SK-N-SH treated with all-trans-retinoic acid at 6 μM for 48 hours (cell line): Measurements from ENCODE around the gene THSD4.

Source experiments
- ATAC-seq: fragments of 200-7000 bp; cut with Tn5 transposase; 3 replicates; pipeline ENCODE4 v1.9.1; 2020; ENCODE audit warnings: mild to moderate bottlenecking, moderate library complexity
- ARNTL ChIP-seq: fragments of 450-650 bp; formaldehyde crosslinking; IDR thresholded peaks from 2 replicates; pipeline ENCODE4 v1.5.0; 2020; ENCODE audit warnings: low read depth, mild to moderate bottlenecking, moderate library complexity, borderline replicate concordance
- BACH2 ChIP-seq: fragments of 250-450 bp; sonication (Bioruptor Pico); IDR thresholded peaks from 2 replicates; pipeline ENCODE4 v1.9.0; 2021; ENCODE audit warnings: mild to moderate bottlenecking, borderline replicate concordance
- CREB5 ChIP-seq: fragments of 250-450 bp; sonication (Bioruptor Pico); IDR thresholded peaks from 2 replicates; pipeline ENCODE4 v1.5.1; 2020; ENCODE audit warnings: low read depth, mild to moderate bottlenecking, moderate library complexity
- CSDC2 ChIP-seq: fragments of 250-450 bp; sonication (Bioruptor Pico); IDR thresholded peaks from 2 replicates; pipeline ENCODE4 v1.5.0; 2020; ENCODE audit warnings: mild to moderate bottlenecking, moderate library complexity
- ESRRG ChIP-seq: fragments of 250-450 bp; sonication (Bioruptor Pico); IDR thresholded peaks from 2 replicates; pipeline ENCODE4 v1.6.1; 2021; ENCODE audit warnings: mild to moderate bottlenecking
- GLIS3 ChIP-seq: fragments of 250-450 bp; sonication (Bioruptor Pico); IDR thresholded peaks from 2 replicates; pipeline ENCODE4 v1.5.0; 2020; ENCODE audit warnings: mild to moderate bottlenecking, moderate library complexity
- ISL1 ChIP-seq: fragments of 250-450 bp; sonication (Bioruptor Pico); IDR thresholded peaks from 2 replicates; pipeline ENCODE4 v2.1.2; 2022; ENCODE audit warnings: mild to moderate bottlenecking, moderate library complexity
- OSR1 ChIP-seq: fragments of 250-450 bp; sonication (Bioruptor Pico); IDR thresholded peaks from 2 replicates; pipeline ENCODE4 v1.8.0; 2022; ENCODE audit warnings: moderate library complexity, mild to moderate bottlenecking, inconsistent platforms
- PPARA ChIP-seq: fragments of 250-450 bp; sonication (Bioruptor Pico); IDR thresholded peaks from 2 replicates; pipeline ENCODE4 v1.5.0; 2020; ENCODE audit warnings: mild to moderate bottlenecking, borderline replicate concordance
- RARB ChIP-seq: fragments of 250-450 bp; sonication (Bioruptor Pico); IDR thresholded peaks from 2 replicates; pipeline ENCODE4 v1.8.0; 2021; ENCODE audit warnings: mild to moderate bottlenecking, moderate library complexity
- SNAI2 ChIP-seq: fragments of 250-450 bp; sonication (Bioruptor Pico); IDR thresholded peaks from 2 replicates; pipeline ENCODE4 v1.5.0; 2020; ENCODE audit warnings: mild to moderate bottlenecking, moderate library complexity
- TCF4 ChIP-seq: fragments of 250-450 bp; sonication (Bioruptor Pico); IDR thresholded peaks from 2 replicates; pipeline ENCODE4 v1.8.0; 2021; ENCODE audit warnings: mild to moderate bottlenecking, moderate library complexity, borderline replicate concordance
- TOX ChIP-seq: fragments of 250-450 bp; sonication (Bioruptor Pico); IDR thresholded peaks from 2 replicates; pipeline ENCODE4 v1.8.0; 2021; ENCODE audit warnings: mild to moderate bottlenecking, moderate library complexity, borderline replicate concordance
- TSHZ2 ChIP-seq: fragments of 250-450 bp; sonication (Bioruptor Pico); IDR thresholded peaks from 2 replicates; pipeline ENCODE4 v1.5.0; 2020; ENCODE audit warnings: mild to moderate bottlenecking, moderate library complexity
- ZC3H10 ChIP-seq: fragments of 250-450 bp; sonication (Bioruptor Pico); IDR thresholded peaks from 2 replicates; pipeline ENCODE4 v1.5.1; 2021; ENCODE audit warnings: mild to moderate bottlenecking, moderate library complexity
- ZFP3 ChIP-seq: fragments of 250-450 bp; sonication (Bioruptor Pico); IDR thresholded peaks from 2 replicates; pipeline ENCODE4 v1.5.0; 2020; ENCODE audit warnings: mild to moderate bottlenecking, moderate library complexity
- ZNF70 ChIP-seq: fragments of 450-650 bp; formaldehyde crosslinking; IDR thresholded peaks from 2 replicates; pipeline ENCODE4 v1.5.0; 2020; ENCODE audit warnings: mild to moderate bottlenecking, moderate library complexity
- ZNF8 ChIP-seq: fragments of 450-650 bp; formaldehyde crosslinking; IDR thresholded peaks from 2 replicates; pipeline ENCODE4 v1.5.0; 2020; ENCODE audit warnings: mild to moderate bottlenecking, moderate library complexity
- TF ChIP-seq, protein P1 (sequence below): fragments of 250-450 bp; sonication (Bioruptor Pico); IDR thresholded peaks from 2 replicates; pipeline ENCODE4 v1.5.1; 2021; ENCODE audit warnings: mild to moderate bottlenecking, moderate library complexity
- TF ChIP-seq, protein P2 (sequence below): fragments of 250-450 bp; sonication (Bioruptor Pico); IDR thresholded peaks from 2 replicates; pipeline ENCODE4 v1.8.0; 2021; ENCODE audit warnings: low read depth, mild to moderate bottlenecking, moderate library complexity, borderline replicate concordance

THSD4 gene

GRCh38 chr15:71290881-71291635 lies 175.8 kb downstream of the THSD4 start (continued):
- no peak for TF ChIP-seq CREB5 (CRISPR knock-in tag)
- no peak for TF ChIP-seq SNAI2 (CRISPR knock-in tag)
- TF ChIP-seq ZNF8: no peak

GRCh38 chr15:71291723-71292122 lies 176.5 kb downstream of the THSD4 start:
- no peak for ATAC-seq
- TF ChIP-seq, protein P1, sequence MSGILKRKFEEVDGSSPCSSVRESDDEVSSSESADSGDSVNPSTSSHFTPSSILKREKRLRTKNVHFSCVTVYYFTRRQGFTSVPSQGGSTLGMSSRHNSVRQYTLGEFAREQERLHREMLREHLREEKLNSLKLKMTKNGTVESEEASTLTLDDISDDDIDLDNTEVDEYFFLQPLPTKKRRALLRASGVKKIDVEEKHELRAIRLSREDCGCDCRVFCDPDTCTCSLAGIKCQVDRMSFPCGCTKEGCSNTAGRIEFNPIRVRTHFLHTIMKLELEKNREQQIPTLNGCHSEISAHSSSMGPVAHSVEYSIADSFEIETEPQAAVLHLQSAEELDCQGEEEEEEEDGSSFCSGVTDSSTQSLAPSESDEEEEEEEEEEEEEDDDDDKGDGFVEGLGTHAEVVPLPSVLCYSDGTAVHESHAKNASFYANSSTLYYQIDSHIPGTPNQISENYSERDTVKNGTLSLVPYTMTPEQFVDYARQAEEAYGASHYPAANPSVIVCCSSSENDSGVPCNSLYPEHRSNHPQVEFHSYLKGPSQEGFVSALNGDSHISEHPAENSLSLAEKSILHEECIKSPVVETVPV (CRISPR knock-in tag): no peak
- TF ChIP-seq, all 23 proteins: peak for 0

GRCh38 chr15:71293723-71294122 lies 178.5 kb downstream of the THSD4 start:
- no peak for ATAC-seq
- TF ChIP-seq GLIS3 (CRISPR knock-in tag) (no peak), TCF4 (CRISPR knock-in tag) (no peak), ESRRG (CRISPR knock-in tag) (no peak), PPARA (CRISPR knock-in tag) (no peak), BACH2 (CRISPR knock-in tag) (no peak), ARNTL (CRISPR knock-in tag) (no peak), ZNF70 (no peak)
- TF ChIP-seq, protein P2, sequence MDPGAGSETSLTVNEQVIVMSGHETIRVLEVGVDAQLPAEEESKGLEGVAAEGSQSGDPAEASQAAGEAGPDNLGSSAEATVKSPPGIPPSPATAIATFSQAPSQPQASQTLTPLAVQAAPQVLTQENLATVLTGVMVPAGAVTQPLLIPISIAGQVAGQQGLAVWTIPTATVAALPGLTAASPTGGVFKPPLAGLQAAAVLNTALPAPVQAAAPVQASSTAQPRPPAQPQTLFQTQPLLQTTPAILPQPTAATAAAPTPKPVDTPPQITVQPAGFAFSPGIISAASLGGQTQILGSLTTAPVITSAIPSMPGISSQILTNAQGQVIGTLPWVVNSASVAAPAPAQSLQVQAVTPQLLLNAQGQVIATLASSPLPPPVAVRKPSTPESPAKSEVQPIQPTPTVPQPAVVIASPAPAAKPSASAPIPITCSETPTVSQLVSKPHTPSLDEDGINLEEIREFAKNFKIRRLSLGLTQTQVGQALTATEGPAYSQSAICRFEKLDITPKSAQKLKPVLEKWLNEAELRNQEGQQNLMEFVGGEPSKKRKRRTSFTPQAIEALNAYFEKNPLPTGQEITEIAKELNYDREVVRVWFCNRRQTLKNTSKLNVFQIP: no peak
- TF ChIP-seq, protein P1 (CRISPR knock-in tag): no peak
- TF ChIP-seq, all 23 proteins: peak for 0

- peak; percentile 68 for ATAC-seq
- TF ChIP-seq ISL1 (CRISPR knock-in tag): peak; percentile 71
- TF ChIP-seq ZC3H10: no peak
- TF ChIP-seq CREB5 (CRISPR knock-in tag): no peak
- TF ChIP-seq ZNF70: no peak
- no peak for TF ChIP-seq ZNF8
- no peak for TF ChIP-seq TSHZ2
- TF ChIP-seq ESRRG (CRISPR knock-in tag): no peak
- 0 out of 2 replicates have a peak, but pooled peaks have one; percentile 53 for TF ChIP-seq CSDC2 (CRISPR knock-in tag)
- peak; percentile 57 for TF ChIP-seq TOX (CRISPR knock-in tag)
- TF ChIP-seq OSR1: no peak
- TF ChIP-seq, protein P2: no peak
- TF ChIP-seq RARB (CRISPR knock-in tag): no peak; the same call in 1 of the 2 replicates
- no peak for TF ChIP-seq ZFP3 (CRISPR knock-in tag)
- no peak for TF ChIP-seq TCF4 (CRISPR knock-in tag)
- TF ChIP-seq GLIS3 (CRISPR knock-in tag): no peak
Observed at GRCh38 chr15:71294251-71294910, 179.1 kb downstream of the THSD4 start.
